WTC11 (cell line): Measurements from ENCODE around the gene ZRSR2.

Experiments used
- ARID4B ChIP-seq: sonication (generic); formaldehyde crosslinking; IDR thresholded peaks from 2 replicates; pipeline ENCODE4 v1.8.0; 2023; ENCODE audit warnings: missing genetic modification reagents, mild to moderate bottlenecking, borderline replicate concordance
- CTCF ChIP-seq: fragments of 200-600 bp; IDR thresholded peaks from 2 replicates; pipeline ENCODE4 v1.8.0; 2022; ENCODE audit warnings: antibody characterized with exemption
- E2F1 ChIP-seq: sonication (generic); formaldehyde crosslinking; IDR thresholded peaks from 2 replicates; pipeline ENCODE4 v1.8.0; 2022; ENCODE audit warnings: mild to moderate bottlenecking, missing genetic modification reagents
- KAT7 ChIP-seq: sonication (generic); formaldehyde crosslinking; IDR thresholded peaks from 2 replicates; pipeline ENCODE4 v1.8.1; 2023; ENCODE audit warnings: missing genetic modification reagents, mild to moderate bottlenecking, borderline replicate concordance
- SP1 ChIP-seq: sonication (generic); formaldehyde crosslinking; conservative IDR thresholded peaks from 2 replicates; pipeline ENCODE4 v1.8.1; 2022; ENCODE audit warnings: missing genetic modification reagents
- ZBTB43 ChIP-seq: sonication (generic); formaldehyde crosslinking; IDR thresholded peaks from 2 replicates; pipeline ENCODE4 v1.8.1; 2023; ENCODE audit warnings: mild to moderate bottlenecking, missing genetic modification reagents
- TF ChIP-seq, protein P1 (sequence below): sonication (generic); formaldehyde crosslinking; IDR thresholded peaks from 2 replicates; pipeline ENCODE4 v1.8.0; 2022; ENCODE audit warnings: mild to moderate bottlenecking, missing genetic modification reagents
- TF ChIP-seq, protein P2 (sequence below): sonication (generic); formaldehyde crosslinking; IDR thresholded peaks from 2 replicates; pipeline ENCODE4 v1.8.1; 2023; ENCODE audit warnings: mild to moderate bottlenecking, missing genetic modification reagents

GRCh38 chrX:15781961-15782699 is 8.2 kb upstream of the ZRSR2 start:
- TF ChIP-seq SP1 (CRISPR knock-in tag) (no peak), ARID4B (CRISPR knock-in tag) (no peak), CTCF (no peak), KAT7 (CRISPR knock-in tag) (no peak), E2F1 (CRISPR knock-in tag) (no peak), ZBTB43 (CRISPR knock-in tag) (no peak)
- TF ChIP-seq, protein P1, sequence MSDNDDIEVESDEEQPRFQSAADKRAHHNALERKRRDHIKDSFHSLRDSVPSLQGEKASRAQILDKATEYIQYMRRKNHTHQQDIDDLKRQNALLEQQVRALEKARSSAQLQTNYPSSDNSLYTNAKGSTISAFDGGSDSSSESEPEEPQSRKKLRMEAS: no peak
- TF ChIP-seq, protein P2, sequence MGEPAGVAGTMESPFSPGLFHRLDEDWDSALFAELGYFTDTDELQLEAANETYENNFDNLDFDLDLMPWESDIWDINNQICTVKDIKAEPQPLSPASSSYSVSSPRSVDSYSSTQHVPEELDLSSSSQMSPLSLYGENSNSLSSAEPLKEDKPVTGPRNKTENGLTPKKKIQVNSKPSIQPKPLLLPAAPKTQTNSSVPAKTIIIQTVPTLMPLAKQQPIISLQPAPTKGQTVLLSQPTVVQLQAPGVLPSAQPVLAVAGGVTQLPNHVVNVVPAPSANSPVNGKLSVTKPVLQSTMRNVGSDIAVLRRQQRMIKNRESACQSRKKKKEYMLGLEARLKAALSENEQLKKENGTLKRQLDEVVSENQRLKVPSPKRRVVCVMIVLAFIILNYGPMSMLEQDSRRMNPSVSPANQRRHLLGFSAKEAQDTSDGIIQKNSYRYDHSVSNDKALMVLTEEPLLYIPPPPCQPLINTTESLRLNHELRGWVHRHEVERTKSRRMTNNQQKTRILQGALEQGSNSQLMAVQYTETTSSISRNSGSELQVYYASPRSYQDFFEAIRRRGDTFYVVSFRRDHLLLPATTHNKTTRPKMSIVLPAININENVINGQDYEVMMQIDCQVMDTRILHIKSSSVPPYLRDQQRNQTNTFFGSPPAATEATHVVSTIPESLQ (CRISPR knock-in tag): no peak
